ENCODE measurements around the gene TKFC.

Gene TKFC

GRCh38 chr11:61307354-61307753 is 25.7 kb upstream of the TKFC start:
- TF ChIP-seq EZH2phosphoT487 (IDR thresholded peaks at IDR 0.05; ENCODE audit: borderline replicate concordance, low read length) (no peak), CTCF (IDR thresholded peaks at IDR 0.05; ENCODE audit: low read depth, low read length, poor library complexity, severe bottlenecking) (no peak)
- Histone ChIP-seq H3K9me3 (ENCODE audit: control insufficient read depth, insufficient read depth, low read length) (no peaks in the 10 kb centered on the region), H3K9me2 (replicated peaks; ENCODE audit: control insufficient read depth, low read length) (no peaks in the 10 kb centered on the region), H3K4me3 (ENCODE audit: low read length) (no peak overlapping the region), H3K4me2 (ENCODE audit: low read length) (no peak overlapping the region), H3K4me1 (ENCODE audit: control insufficient read depth, low read length) (no peaks in the 10 kb centered on the region), H4K20me1 (ENCODE audit: control insufficient read depth, insufficient read depth, low read depth, low read length) (no peaks in the 10 kb centered on the region), H3F3A (ENCODE audit: control insufficient read depth, insufficient read depth) (no peaks in the 10 kb centered on the region), H3K36me3 (ENCODE audit: control insufficient read depth, low read length) (peaks cover 96% of the 10 kb centered on the region), H3K79me2 (ENCODE audit: control insufficient read depth, low read length) (no peaks in the 10 kb centered on the region), H3K27ac (ENCODE audit: low read depth, low read length) (no peak overlapping the region), H3K27me3 (ENCODE audit: control insufficient read depth, low read length) (no peaks in the 10 kb centered on the region)

- Histone ChIP-seq H3K4me3 (ENCODE audit: low read length) (no peak overlapping the region), H3K27ac (ENCODE audit: low read depth, low read length) (no peak overlapping the region), H3K9me3 (ENCODE audit: control insufficient read depth, insufficient read depth, low read length) (no peaks in the 10 kb centered on the region), H3K4me1 (ENCODE audit: control insufficient read depth, low read length) (no peaks in the 10 kb centered on the region), H3K27me3 (ENCODE audit: control insufficient read depth, low read length) (no peaks in the 10 kb centered on the region), H3F3A (ENCODE audit: control insufficient read depth, insufficient read depth) (no peaks in the 10 kb centered on the region), H4K20me1 (ENCODE audit: control insufficient read depth, insufficient read depth, low read depth, low read length) (no peaks in the 10 kb centered on the region), H3K9me2 (replicated peaks; ENCODE audit: control insufficient read depth, low read length) (no peaks in the 10 kb centered on the region), H3K79me2 (ENCODE audit: control insufficient read depth, low read length) (no peaks in the 10 kb centered on the region), H3K36me3 (ENCODE audit: control insufficient read depth, low read length) (peaks cover 94% of the 10 kb centered on the region), H3K4me2 (ENCODE audit: low read length) (no peak overlapping the region)
- TF ChIP-seq CTCF (IDR thresholded peaks at IDR 0.05; ENCODE audit: low read depth, low read length, poor library complexity, severe bottlenecking) (no peak), EZH2phosphoT487 (IDR thresholded peaks at IDR 0.05; ENCODE audit: borderline replicate concordance, low read length) (no peak)
Measured at GRCh38 chr11:61309141-61309540, 23.9 kb upstream of the TKFC start.

DNA sequence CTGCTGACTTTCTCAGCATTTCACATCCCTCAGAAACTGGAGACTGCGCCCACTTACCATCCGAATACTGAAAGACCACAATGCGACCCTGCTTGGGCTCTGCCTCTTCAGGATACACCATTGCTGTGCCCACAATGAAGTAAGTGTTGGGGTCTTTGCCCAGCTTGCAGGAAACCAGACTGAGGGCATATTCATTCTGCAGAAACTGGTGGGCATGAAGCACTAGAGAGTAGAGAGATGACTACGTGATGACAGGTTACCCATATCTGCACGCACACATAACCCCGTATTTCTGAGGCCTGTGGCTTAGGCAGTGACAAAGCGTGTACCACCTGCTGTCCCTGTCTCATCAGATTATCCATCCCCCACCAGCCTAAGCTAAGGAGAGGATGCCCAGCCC is 23.3 kb upstream of the TKFC start:
- H3K79me2 ChIP-seq (ENCODE audit: control insufficient read depth, low read length): no peaks in the 10 kb centered on the region
- no peaks in the 10 kb centered on the region for H3K27me3 ChIP-seq (ENCODE audit: control insufficient read depth, low read length)
- H3K9me2 ChIP-seq (replicated peaks; ENCODE audit: control insufficient read depth, low read length): no peaks in the 10 kb centered on the region
- no peak overlapping the region for H3K4me3 ChIP-seq (ENCODE audit: low read length)
- H3K27ac ChIP-seq (ENCODE audit: low read depth, low read length): no peak overlapping the region
- H3K4me2 ChIP-seq (ENCODE audit: low read length): no peak overlapping the region
- no peak for TF ChIP-seq EZH2phosphoT487 (IDR thresholded peaks at IDR 0.05; ENCODE audit: borderline replicate concordance, low read length)
- TF ChIP-seq CTCF (IDR thresholded peaks at IDR 0.05; ENCODE audit: low read depth, low read length, poor library complexity, severe bottlenecking): no peak
- no peaks in the 10 kb centered on the region for H4K20me1 ChIP-seq (ENCODE audit: control insufficient read depth, insufficient read depth, low read depth, low read length)
- no peaks in the 10 kb centered on the region for H3K4me1 ChIP-seq (ENCODE audit: control insufficient read depth, low read length)
- H3K36me3 ChIP-seq (ENCODE audit: control insufficient read depth, low read length): peaks cover 96% of the 10 kb centered on the region
- no peaks in the 10 kb centered on the region for H3K9me3 ChIP-seq (ENCODE audit: control insufficient read depth, insufficient read depth, low read length)
- H3F3A ChIP-seq (ENCODE audit: control insufficient read depth, insufficient read depth): no peaks in the 10 kb centered on the region

GRCh38 chr11:61310749-61311148 is 22.3 kb upstream of the TKFC start:
- no peaks in the 10 kb centered on the region for H4K20me1 ChIP-seq (ENCODE audit: control insufficient read depth, insufficient read depth, low read depth, low read length)
- TF ChIP-seq EZH2phosphoT487 (IDR thresholded peaks at IDR 0.05; ENCODE audit: borderline replicate concordance, low read length) (no peak), CTCF (IDR thresholded peaks at IDR 0.05; ENCODE audit: low read depth, low read length, poor library complexity, severe bottlenecking) (no peak)
- peaks cover 93% of the 10 kb centered on the region for H3K36me3 ChIP-seq (ENCODE audit: control insufficient read depth, low read length)

More at GRCh38 chr11:61310749-61311148, 22.3 kb upstream of the TKFC start:
- Histone ChIP-seq H3K9me3 (ENCODE audit: control insufficient read depth, insufficient read depth, low read length) (no peaks in the 10 kb centered on the region), H3K27ac (ENCODE audit: low read depth, low read length) (no peak overlapping the region), H3K27me3 (ENCODE audit: control insufficient read depth, low read length) (no peaks in the 10 kb centered on the region), H3F3A (ENCODE audit: control insufficient read depth, insufficient read depth) (no peaks in the 10 kb centered on the region), H3K4me1 (ENCODE audit: control insufficient read depth, low read length) (no peaks in the 10 kb centered on the region), H3K79me2 (ENCODE audit: control insufficient read depth, low read length) (0 out of 2 replicates have a peak, but pooled peaks cover 2% of the 10 kb centered on the region), H3K4me3 (ENCODE audit: low read length) (no peak overlapping the region), H3K4me2 (ENCODE audit: low read length) (no peak overlapping the region), H3K9me2 (replicated peaks; ENCODE audit: control insufficient read depth, low read length) (no peaks in the 10 kb centered on the region)
